B cell (primary cell): ENCODE measurements around the gene EIF3L. TPM values are rescaled to one million over a fixed set of nuclear protein-coding genes. Genes with fewer than 3 reads are reported as not detected.

ENCODE experiments used
- ATAC-seq: fragments of 200-7000 bp; cut with Tn5 transposase; one replicate; pipeline ENCODE4 v1.10.0; 2021; ENCODE audit warnings: low read depth, mild to moderate bottlenecking, moderate number of reproducible peaks, moderate library complexity
- CTCF ChIA-PET: fragments of 350-600 bp; sonication (Branson Sonifier 250); formaldehyde crosslinking; loops from one replicate; lab custom pipeline; 2021; ENCODE audit warnings: antibody characterized with exemption, inconsistent platforms; lab: Charles Lee
- POLR2A ChIA-PET: fragments of 350-600 bp; sonication (Branson Sonifier 250); formaldehyde crosslinking; loops from one replicate; lab custom pipeline; 2021; ENCODE audit warnings: antibody characterized with exemption; lab: Charles Lee
- DNase-seq: peaks from one replicate; pipeline ENCODE4 v3.0.0; 2013
- H2AFZ ChIP-seq: 2 replicates; pipeline ENCODE4 v1.6.1; 2012; ENCODE audit warnings: mild to moderate bottlenecking, low read depth, low read length; ENCODE audit not compliant: insufficient read depth, poor library complexity, severe bottlenecking
- H3K27ac ChIP-seq, 2 donors: 1 replicate in 1 of 2; 2 replicates in 1 of 2; pipeline ENCODE4 v1.5.1; 2012 to 2013; ENCODE audit warnings: low read length in 2 of 2, mild to moderate bottlenecking in 2 of 2, moderate library complexity in 1 of 2
- H3K27me3 ChIP-seq, 4 experiments: fragments of 200-600 bp in 1 of 4; sonication (generic) in 1 of 4; replicated peaks in 1 of 4; 1 replicate in 2 of 4; 2 replicates in 2 of 4; pipeline versions ENCODE4 v1.6.1 to v1.7.0; 2013 to 2016; ENCODE audit warnings: low read length in 3 of 4, mild to moderate bottlenecking in 2 of 4, mixed read lengths in 1 of 4, moderate library complexity in 1 of 4; ENCODE audit not compliant: insufficient read depth in 4 of 4, control insufficient read depth in 3 of 4; ENCODE audit errors: control extremely low read depth in 1 of 4
- H3K36me3 ChIP-seq, 2 experiments: replicated peaks in 1 of 2; 1 replicate in 1 of 2; 2 replicates in 1 of 2; pipeline versions ENCODE4 v1.6.1 to v1.7.1; 2013; ENCODE audit warnings: low read length in 1 of 2; ENCODE audit not compliant: insufficient read depth in 2 of 2, control insufficient read depth in 1 of 2; ENCODE audit errors: control extremely low read depth in 1 of 2, extremely low read depth in 1 of 2
- H3K4me1 ChIP-seq, 2 donors: fragments of 200-600 bp in 1 of 2; sonication (generic) in 1 of 2; 1 replicate in 1 of 2; 2 replicates in 1 of 2; pipeline versions ENCODE4 v1.5.1 to v1.6.1; 2013 to 2017; ENCODE audit warnings: low read length in 2 of 2; ENCODE audit not compliant: control insufficient read depth in 2 of 2, insufficient read depth in 2 of 2
- H3K4me2 ChIP-seq: replicated peaks from 2 replicates; pipeline ENCODE3; 2012; ENCODE audit warnings: mild to moderate bottlenecking, low read depth, low read length; ENCODE audit not compliant: poor library complexity, severe bottlenecking
- H3K4me3 ChIP-seq, 5 experiments: fragments of 200-600 bp in 1 of 5; sonication (generic) in 1 of 5; 1 replicate in 3 of 5; 2 replicates in 2 of 5; pipeline versions ENCODE4 v1.5.1 to v1.7.0; 2011 to 2016; ENCODE audit warnings: low read length in 4 of 5, mild to moderate bottlenecking in 4 of 5, low read depth in 2 of 5, control low read depth in 1 of 5, moderate library complexity in 1 of 5; ENCODE audit not compliant: insufficient read depth in 1 of 5; ENCODE audit errors: control extremely low read depth in 1 of 5, extremely low read depth in 1 of 5
- H3K79me2 ChIP-seq: fragments of 200-600 bp; sonication (generic); one replicate; pipeline ENCODE4 v1.6.0; 2016; ENCODE audit warnings: low read length; ENCODE audit not compliant: control insufficient read depth, insufficient read depth
- H3K9ac ChIP-seq: fragments of 200-600 bp; sonication (generic); 2 replicates; pipeline ENCODE4 v1.6.1; 2017; ENCODE audit warnings: mild to moderate bottlenecking, low read length, moderate library complexity
- H3K9me3 ChIP-seq, 3 donors: one replicate each; pipeline versions ENCODE4 v1.6.1 to v1.7.1; 2013; ENCODE audit warnings: low read length in 2 of 3; ENCODE audit not compliant: control insufficient read depth in 2 of 3, insufficient read depth in 1 of 3; ENCODE audit errors: control extremely low read depth in 1 of 3
- H4K20me1 ChIP-seq: 2 replicates; pipeline ENCODE4 v1.6.0; 2012; ENCODE audit warnings: mild to moderate bottlenecking, low read length; ENCODE audit not compliant: insufficient read depth, control insufficient read depth, poor library complexity, severe bottlenecking
- H3K27ac Mint-ChIP-seq: one replicate; pipeline ENCODE4 v1.8.0; 2021; ENCODE audit warnings: mixed read lengths
- H3K27me3 Mint-ChIP-seq: one replicate; pipeline ENCODE4 v1.8.0; 2021; ENCODE audit warnings: mixed read lengths
- H3K4me1 Mint-ChIP-seq: one replicate; pipeline ENCODE4 v1.8.0; 2021; ENCODE audit warnings: mixed read lengths
- H3K4me3 Mint-ChIP-seq: one replicate; pipeline ENCODE4 v1.8.0; 2021; ENCODE audit warnings: mixed read lengths
- H3K9me3 Mint-ChIP-seq: one replicate; pipeline ENCODE4 v1.8.0; 2022; ENCODE audit warnings: mixed read lengths; ENCODE audit not compliant: insufficient read depth
- EZH2 ChIP-seq: IDR thresholded peaks from 2 replicates; pipeline ENCODE4 v1.6.1; 2012; ENCODE audit warnings: borderline replicate concordance, low read depth, mild to moderate bottlenecking, moderate library complexity, low read length; ENCODE audit not compliant: insufficient read depth, poor library complexity, severe bottlenecking
- WGBS: methylation state at CpG from one replicate; pipeline ENCODE4 v1.1.5; 2013; ENCODE audit warnings: missing lambda C conversion rate; ENCODE audit not compliant: insufficient coverage; 5-methylcytosine and 5-hydroxymethylcytosine counted together
- intact Hi-C: fragments of 100-400 bp; cut with micrococcal nuclease; formaldehyde crosslinking; loops from one replicate; pipeline ENCODE4 v1.10.0; 2022
- polyA plus RNA-seq: library from polyadenylated mRNA; depleted of rRNA; stranded (reverse); fragments of >200 nt; gene quantifications from 2 replicates; pipeline ENCODE4 v1.2.3, GENCODE V29; 2012
- total RNA-seq, 2 donors: library from RNA; stranded (reverse); fragments of 120-200 nt in 1 of 2; gene quantifications; 1 replicate in 1 of 2; 2 replicates in 1 of 2; pipeline versions ENCODE4 v1.2.3 to v1.2.4, GENCODE V29; 2013 to 2022
- TF ChIP-seq, protein P1 (sequence below): fragments of 200-600 bp; IDR thresholded peaks from one replicate; pipeline ENCODE4 v1.8.0; 2022; ENCODE audit warnings: antibody characterized with exemption, mild to moderate bottlenecking

Gene EIF3L
- total and polyA plus RNA-seq, 2 donors (not counting 1 experiment from before 2014, with no cell fraction given), result 430 to 560 TPM

- TF ChIP-seq EZH2, result no peak
- TF ChIP-seq, protein P1, sequence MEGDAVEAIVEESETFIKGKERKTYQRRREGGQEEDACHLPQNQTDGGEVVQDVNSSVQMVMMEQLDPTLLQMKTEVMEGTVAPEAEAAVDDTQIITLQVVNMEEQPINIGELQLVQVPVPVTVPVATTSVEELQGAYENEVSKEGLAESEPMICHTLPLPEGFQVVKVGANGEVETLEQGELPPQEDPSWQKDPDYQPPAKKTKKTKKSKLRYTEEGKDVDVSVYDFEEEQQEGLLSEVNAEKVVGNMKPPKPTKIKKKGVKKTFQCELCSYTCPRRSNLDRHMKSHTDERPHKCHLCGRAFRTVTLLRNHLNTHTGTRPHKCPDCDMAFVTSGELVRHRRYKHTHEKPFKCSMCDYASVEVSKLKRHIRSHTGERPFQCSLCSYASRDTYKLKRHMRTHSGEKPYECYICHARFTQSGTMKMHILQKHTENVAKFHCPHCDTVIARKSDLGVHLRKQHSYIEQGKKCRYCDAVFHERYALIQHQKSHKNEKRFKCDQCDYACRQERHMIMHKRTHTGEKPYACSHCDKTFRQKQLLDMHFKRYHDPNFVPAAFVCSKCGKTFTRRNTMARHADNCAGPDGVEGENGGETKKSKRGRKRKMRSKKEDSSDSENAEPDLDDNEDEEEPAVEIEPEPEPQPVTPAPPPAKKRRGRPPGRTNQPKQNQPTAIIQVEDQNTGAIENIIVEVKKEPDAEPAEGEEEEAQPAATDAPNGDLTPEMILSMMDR, result no peak
- DNase-seq, result peak; percentile 85
- Histone ChIP-seq H3K4me2 (peak within 1 kb of the TSS; percentile 94), H3K9me3 (no peaks in the 10 kb centered on the region), H3K4me3 (peak within 1 kb of the TSS in 4 of 5 experiments; percentile 36 to 86 (median 58)), H3K79me2 (peaks cover 3% of the 10 kb centered on the region), H3K27me3 (no peaks in the 10 kb centered on the region), H3K27ac (peak within 1 kb of the TSS in 1 of 2 donors; percentile 73), H2AFZ (peak within 1 kb of the TSS; percentile 85), H3K4me1 (peaks cover 10 to 16% of the 10 kb centered on the region in 2 donors), H4K20me1 (peaks cover 7% of the 10 kb centered on the region), H3K36me3 (peaks cover 0 to 5% of the 10 kb centered on the region in 2 experiments), H3K9ac (peak within 1 kb of the TSS; percentile 71)
- POLR2A ChIA-PET, result interaction anchor here (0.6 to 1.7 kb wide), 6 partner anchors 12 to 297 kb away, joined by 3 to 9 read pairs (median 3); partner anchors contain the start of genes ANKRD54, C22orf23, GGA1 and POLR2F
- WGBS, result 3% methylated on average over 87 of the region's 90 CpGs
- Mint-ChIP-seq H3K27ac (peak within 1 kb of the TSS; percentile 86), H3K27me3 (no peaks in the 10 kb centered on the region), H3K9me3 (no peaks in the 10 kb centered on the region), H3K4me1 (peaks cover 28% of the 10 kb centered on the region), H3K4me3 (peak within 1 kb of the TSS; percentile 86)
- ATAC-seq, result peak; percentile 93
- intact Hi-C loops, result loop anchor here (1.0 kb wide), 3 partner anchors 29 to 61 kb away; partner anchors contain the start of genes ANKRD54, C22orf23 and POLR2F
- CTCF ChIA-PET, result interaction anchor here (0.9 to 2.7 kb wide), 9 partner anchors 9 to 60 kb away, joined by 3 to 28 read pairs (median 4); partner anchors contain the start of gene EIF3L
Measured at GRCh38 chr22:37905534-37906363, 56.5 kb downstream of the EIF3L start, which contains the start of gene MICALL1. Gene MICALL1 (plus strand): TSS chr22:37906297. CDS start chr22:37906423, 126 bp downstream.
